ENCODE results near the gene MRPS21. TPM values are rescaled to one million over a fixed set of nuclear protein-coding genes. Genes with fewer than 3 reads are reported as not detected.

MRPS21 gene
- total RNA-seq, result 64.5 and 66.6 TPM in 2 replicates

DNA sequence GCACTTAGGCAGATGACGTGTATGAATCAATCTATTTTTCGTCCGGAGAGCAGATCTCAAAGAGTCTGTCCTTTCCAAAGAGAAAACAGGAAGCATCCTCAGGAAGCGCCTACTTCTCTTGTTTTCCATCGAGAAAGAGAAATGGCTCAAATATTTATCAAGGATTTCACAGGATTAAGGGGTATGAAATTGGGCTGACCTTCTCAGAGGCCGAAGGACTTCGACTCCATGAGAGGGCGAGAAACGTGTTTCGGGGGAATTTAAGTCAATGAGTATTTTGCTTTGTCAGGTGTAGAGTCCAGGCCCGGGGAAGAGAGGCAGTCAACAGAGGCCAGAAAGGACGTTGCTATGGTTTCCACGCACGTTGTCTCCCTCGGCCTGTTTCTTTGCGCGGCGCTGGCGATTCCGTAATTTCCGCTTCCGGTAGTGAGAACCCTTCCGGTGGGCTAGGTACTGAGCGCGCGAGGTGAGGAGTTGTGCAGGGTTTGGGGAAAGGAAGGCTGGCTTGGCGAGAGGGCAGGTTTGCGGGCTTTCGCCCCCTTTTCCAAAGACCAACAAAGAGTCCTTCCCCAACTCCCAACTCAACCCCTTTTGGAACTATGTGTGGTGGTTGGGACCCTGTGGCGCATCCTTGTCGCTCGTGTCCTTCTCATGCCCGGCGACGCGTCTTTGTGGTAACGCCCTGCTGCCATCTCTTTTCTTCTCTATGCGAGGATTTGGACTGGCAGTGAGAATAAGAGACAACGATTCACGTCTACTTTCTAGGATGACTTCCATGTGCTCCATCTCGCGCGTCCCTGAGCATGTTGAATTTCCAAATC lies at the start of gene MRPS21:
Gene MRPS21 (plus strand): TSS at position 429 of the 821 bp plus-strand sequence. CDS start 506 bp downstream, outside the sequence.
- intact Hi-C loops (cut with micrococcal nuclease), result loop anchor here (1.0 kb wide), 6 partner anchors 11 to 70 kb away; partner anchors contain the start of genes ANP32E, APH1A, CIART and PRPF3

DNA sequence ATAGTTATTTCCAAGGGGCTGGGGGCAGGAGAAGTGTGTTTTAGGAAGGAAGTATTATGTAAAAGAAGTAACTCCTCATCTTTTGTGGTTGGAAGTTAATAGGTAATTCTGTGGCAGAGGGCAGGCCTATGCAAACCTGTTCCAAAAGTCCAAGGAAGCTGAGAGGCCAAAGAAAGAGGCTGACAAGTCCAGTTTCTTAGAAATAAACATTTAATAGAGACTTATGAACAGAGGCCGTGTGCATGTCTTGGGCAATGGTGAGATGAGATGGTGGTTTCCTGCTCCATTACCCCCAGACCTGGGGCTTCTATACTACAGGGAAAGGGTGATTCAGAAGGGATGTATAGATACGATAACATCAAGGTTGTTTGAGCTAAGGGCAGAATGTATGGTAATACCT lies 43.7 kb upstream of the MRPS21 start:
- intact Hi-C loops (cut with micrococcal nuclease), result no loop called here

GRCh38 chr1:150256198-150256553 lies 37.5 kb upstream of the MRPS21 start:
- intact Hi-C loops (cut with micrococcal nuclease), result loop anchor here (1.0 to 5.0 kb wide), 8 partner anchors 13 to 741 kb away; partner anchors contain the start of genes ADAMTSL4, ANP32E, APH1A and PRPF3

DNA sequence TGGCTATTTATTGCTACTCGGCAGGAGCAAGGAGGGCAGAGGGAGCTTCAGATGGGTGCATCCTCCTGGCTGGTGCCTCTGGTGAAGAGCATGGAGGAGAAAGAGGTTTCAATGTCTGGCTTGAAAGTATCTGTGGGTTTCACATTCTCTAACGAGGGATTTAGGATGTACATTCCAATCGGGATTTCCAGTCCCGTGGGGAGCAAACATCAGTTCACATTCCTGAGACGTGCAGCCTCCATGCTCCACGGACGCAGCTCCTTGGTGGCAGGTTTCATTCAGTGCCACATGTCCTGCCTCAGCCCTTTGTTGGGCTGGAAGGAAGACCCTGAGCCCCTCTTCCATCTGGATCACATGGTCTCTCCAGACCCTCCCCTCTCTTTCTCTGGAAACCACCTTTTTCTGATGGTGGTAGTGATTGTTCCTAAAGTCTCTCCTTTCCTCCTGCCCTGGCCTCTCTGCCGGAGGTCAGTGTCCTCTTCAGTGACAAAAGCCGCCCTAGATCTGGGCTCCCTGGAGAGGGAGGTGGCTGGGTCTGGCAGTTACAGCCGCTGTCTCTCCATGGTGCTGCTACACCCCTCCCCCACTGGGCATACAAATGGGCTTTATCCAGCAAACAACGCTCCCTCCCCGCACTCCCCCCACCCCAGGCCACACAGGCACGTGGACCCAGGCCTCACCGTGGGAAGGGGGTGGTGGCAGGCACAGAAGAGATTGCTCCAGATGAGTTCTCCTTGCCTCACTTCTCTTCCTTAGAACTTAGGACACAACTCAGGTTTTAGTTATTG lies 36.9 kb upstream of the MRPS21 start:
- intact Hi-C loops (cut with micrococcal nuclease), result loop anchor here (1.0 to 5.0 kb wide), 8 partner anchors 13 to 741 kb away; partner anchors contain the start of genes ADAMTSL4, ANP32E, APH1A and PRPF3

GRCh38 chr1:150257624-150258585 lies 35.8 kb upstream of the MRPS21 start, which contains the start of gene CA14:
CA14 (plus strand) TSS chr1:150257774; CDS start chr1:150258129, 355 bp downstream.
- intact Hi-C loops (cut with micrococcal nuclease), result loop anchor here (5.0 kb wide), 3 partner anchors 289 to 739 kb away; partner anchors contain the start of gene ADAMTSL4

DNA sequence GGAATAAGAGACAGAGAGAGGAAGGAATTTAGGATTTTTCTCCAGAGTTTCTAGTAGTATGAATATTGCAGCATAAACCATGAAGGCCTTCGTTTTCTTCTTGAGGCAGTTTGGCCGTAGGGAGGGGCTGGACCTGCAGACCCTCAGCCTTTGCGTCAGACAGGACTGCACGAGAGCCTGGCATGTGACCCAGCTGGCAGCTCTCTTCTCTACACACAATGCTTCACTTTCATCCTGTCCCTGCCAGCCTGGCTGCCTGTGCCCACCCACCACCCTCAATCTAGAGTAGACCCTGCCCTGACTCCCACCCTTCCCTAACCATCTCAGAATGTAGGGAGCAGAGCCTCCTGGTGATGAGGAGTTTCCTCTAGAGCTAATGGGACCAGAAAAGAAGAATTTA lies 34.4 kb upstream of the MRPS21 start:
- intact Hi-C loops (cut with micrococcal nuclease), result loop anchor here (5.0 kb wide), 3 partner anchors 288 to 738 kb away; partner anchors contain the start of gene ADAMTSL4

DNA sequence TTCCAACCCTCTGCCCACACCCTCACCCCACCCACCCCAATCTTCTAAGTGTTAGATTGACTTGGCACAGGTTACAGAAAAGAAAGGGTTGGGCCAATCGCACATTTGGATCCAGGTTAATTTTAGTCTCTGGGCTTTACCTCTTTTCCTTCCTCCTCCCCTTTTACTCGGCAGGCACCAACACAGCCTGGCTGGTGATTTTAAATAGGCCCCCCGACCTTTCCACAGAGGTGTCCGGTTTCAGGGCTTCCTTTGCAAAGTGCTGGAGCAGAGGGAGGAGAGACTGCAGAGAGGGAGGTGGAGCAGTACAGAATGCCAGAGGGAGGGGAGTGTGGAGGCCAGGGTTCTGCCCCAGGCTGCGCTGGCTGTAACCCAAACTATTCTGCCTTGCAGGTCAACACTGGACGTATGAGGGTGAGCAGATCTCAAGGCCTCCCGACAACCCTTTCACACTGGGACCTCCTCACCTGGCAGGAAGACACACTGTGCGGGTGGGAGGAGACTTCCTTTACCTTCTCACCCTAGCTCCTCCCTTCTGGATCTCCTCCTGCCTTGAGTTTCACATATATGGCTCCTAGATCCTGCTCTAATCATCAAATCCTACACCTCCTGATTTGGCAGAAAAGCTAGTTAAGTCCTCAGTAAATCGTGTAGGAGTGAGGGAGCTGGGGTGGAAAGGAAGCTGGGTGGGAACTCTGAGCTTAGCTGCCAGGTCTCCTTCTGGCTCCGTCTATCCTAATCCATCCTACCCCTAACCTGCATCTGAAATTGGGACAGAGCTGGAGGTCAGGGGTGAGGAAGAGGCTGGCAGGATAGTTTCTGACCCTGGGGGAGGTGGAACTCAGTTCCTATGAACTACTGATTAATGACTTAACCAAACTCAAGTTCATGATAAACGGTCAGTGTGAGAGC lies 33.6 kb upstream of the MRPS21 start:
- intact Hi-C loops (cut with micrococcal nuclease), result loop anchor here (5.0 kb wide), 3 partner anchors 287 to 737 kb away; partner anchors contain the start of gene ADAMTSL4

DNA sequence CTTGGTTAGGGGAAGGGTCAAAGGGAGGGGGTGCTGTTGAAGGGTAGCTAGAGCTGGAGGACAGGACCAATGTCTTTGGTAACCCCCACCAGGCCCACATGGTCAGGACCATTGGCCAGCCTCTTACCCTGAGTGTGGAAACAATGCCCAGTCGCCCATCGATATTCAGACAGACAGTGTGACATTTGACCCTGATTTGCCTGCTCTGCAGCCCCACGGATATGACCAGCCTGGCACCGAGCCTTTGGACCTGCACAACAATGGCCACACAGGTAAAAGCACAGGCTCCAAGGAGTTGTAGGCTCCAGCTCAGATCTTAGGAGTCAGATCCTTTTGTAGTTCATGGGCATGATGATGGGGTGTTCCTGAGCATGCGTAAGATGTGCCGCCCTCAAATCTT lies 32.3 kb upstream of the MRPS21 start:
- intact Hi-C loops (cut with micrococcal nuclease), result no loop called here

- intact Hi-C loops (cut with micrococcal nuclease), result no loop called here
Measured at GRCh38 chr1:150262388-150263320, 31.0 kb upstream of the MRPS21 start.

DNA sequence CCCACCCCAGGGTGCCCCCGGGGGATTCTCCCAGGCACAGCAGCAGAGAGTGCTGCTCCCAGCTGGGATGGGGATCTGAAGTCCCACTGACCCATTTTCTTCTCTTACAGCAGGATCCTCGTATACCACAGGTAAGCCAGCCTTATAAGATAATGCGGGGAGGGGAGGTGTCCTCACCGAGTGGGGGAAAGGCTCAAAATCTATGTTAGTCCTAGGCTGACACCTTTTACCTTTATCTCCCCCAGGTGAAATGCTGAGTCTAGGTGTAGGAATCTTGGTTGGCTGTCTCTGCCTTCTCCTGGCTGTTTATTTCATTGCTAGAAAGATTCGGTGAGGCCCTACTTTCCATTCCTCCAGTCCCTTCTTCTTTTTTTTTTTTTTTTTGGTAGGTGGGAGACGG lies 30.1 kb upstream of the MRPS21 start:
- intact Hi-C loops (cut with micrococcal nuclease), result no loop called here

- intact Hi-C loops (cut with micrococcal nuclease), result loop anchor here (1.0 to 2.0 kb wide), 3 partner anchors 219 to 1131 kb away; partner anchors contain the start of genes LYSMD1, PSMB4 and TARS2
Measured at GRCh38 chr1:150267896-150268295, 25.8 kb upstream of the MRPS21 start.

GRCh38 chr1:150268340-150268704 lies 25.3 kb upstream of the MRPS21 start:
- intact Hi-C loops (cut with micrococcal nuclease), result loop anchor here (1.0 to 2.0 kb wide), 3 partner anchors 219 to 1130 kb away; partner anchors contain the start of genes LYSMD1, PSMB4 and TARS2

DNA sequence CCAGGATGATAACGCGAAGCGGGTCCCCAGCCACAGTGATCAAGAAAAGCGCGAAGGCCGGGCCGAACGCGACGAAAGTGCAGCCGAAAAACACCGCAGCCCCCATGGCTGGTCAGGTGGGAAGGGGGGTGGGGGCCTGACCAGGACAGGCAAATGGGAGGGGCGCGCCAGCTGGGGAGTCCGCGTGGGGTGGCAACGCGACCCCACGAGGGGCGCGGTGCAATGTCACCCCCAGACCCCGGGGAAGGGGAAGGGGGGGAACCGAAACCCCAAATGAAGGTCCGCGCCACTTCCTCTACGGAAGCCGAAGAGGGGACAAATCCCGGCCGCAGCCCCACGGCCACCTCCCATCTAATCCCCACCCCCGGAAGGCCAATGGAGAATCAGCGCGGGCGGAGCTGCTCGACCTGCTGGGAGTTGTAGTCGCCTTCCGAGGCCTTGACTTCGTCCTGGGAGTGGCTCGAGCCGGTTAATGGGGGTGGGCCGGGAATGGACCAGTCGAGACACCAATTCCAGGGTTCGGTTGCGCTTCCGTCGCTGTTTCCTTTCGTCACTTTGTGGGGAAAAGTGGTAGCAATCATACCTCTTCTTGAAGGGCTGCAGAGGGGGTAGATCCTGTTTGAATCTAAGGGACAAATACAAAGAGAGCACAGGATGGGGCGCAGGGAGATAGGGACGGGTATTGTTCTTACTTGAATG lies 24.8 kb upstream of the MRPS21 start, which contains the start of gene APH1A:
Gene APH1A (minus strand): TSS at position 312 of the 699 bp plus-strand sequence. CDS start 206 bp downstream, at position 106.
- intact Hi-C loops (cut with micrococcal nuclease), result loop anchor here (1.0 to 2.0 kb wide), 14 partner anchors 13 to 1130 kb away; partner anchors contain the start of genes ANP32E, BOLA1, CIART and ENSA

GRCh38 chr1:150269451-150269850 lies 24.2 kb upstream of the MRPS21 start:
- intact Hi-C loops (cut with micrococcal nuclease), result loop anchor here (1.0 to 2.0 kb wide), 13 partner anchors 13 to 1129 kb away; partner anchors contain the start of genes ANP32E, BOLA1, CIART and ENSA

DNA sequence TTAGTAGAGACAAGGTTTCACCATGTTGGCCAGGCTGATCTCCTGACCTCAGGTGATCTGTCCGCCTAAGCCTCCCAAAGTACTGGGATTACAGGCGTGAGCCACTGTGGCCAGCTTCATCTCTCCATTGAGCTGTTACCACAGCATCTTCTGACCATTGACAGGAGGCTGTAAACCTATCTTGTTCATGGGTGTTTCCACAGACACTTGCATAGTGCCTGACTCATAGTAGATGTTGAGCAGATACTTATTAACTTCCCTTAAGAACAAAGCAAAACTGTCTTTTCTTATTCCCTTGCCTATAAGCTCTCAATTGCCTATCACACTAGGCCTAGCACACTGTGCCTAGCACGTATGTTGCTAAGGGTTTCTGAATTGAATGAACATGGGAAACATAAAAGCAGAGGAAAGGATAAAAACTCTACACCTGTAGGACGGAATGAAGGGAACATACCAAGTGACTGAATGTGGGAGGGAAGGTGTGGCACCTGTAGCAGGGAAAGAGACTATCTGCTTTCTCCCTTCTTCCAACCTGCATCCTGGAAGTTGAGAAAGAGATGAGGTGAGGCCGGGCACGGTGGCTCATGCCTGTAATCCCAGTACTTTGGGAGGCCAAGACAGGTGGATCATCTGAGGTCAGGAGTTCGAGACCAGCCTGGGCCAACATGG lies 22.2 kb upstream of the MRPS21 start:
- intact Hi-C loops (cut with micrococcal nuclease), result no loop called here

GRCh38 chr1:150273311-150273710 lies 20.4 kb upstream of the MRPS21 start:
- intact Hi-C loops (cut with micrococcal nuclease), result no loop called here

Data from T-helper 1 cell treated with Interleukin-12 subunit alpha and Interleukin-12 subunit beta and Interleukin-4 antibody, amounts not matched to agents 30 ng/mL and 1 ng/mL, for 36 hours (primary cell).